Endodermal cell (in vitro differentiated cells): Measurements from ENCODE around the gene ZNF544. TPM values are rescaled to one million over a fixed set of nuclear protein-coding genes. Genes with fewer than 3 reads are reported as not detected.
"Not testable (repeated sequence)": the region's sequence is repeated elsewhere in the genome, so short reads cannot be mapped to it uniquely, and the experiment has no call there.

Experiments
- DNase-seq: peaks from one replicate; pipeline ENCODE4 v3.0.0-alpha.2; 2017
- H3K27ac ChIP-seq: 2 replicates; pipeline ENCODE4 v1.5.1; 2013; ENCODE audit warnings: mild to moderate bottlenecking, low read depth, low read length, moderate library complexity
- H3K27me3 ChIP-seq: 2 replicates; pipeline ENCODE4 v1.6.1; 2013; ENCODE audit warnings: mild to moderate bottlenecking, low read length, moderate library complexity; ENCODE audit not compliant: insufficient read depth, control insufficient read depth, poor library complexity, severe bottlenecking
- H3K36me3 ChIP-seq: 2 replicates; pipeline ENCODE4 v1.7.0; 2013; ENCODE audit warnings: mild to moderate bottlenecking, low read length, moderate library complexity; ENCODE audit not compliant: control insufficient read depth, insufficient read depth
- H3K4me1 ChIP-seq: one replicate; pipeline ENCODE4 v1.7.0; 2013; ENCODE audit warnings: low read length; ENCODE audit not compliant: control insufficient read depth, insufficient read depth
- H3K4me3 ChIP-seq: 2 replicates; pipeline ENCODE4 v1.5.1; 2013; ENCODE audit warnings: mild to moderate bottlenecking, low read length, moderate library complexity
- H3K9ac ChIP-seq: 2 replicates; pipeline ENCODE4 v1.6.1; 2013; ENCODE audit warnings: mild to moderate bottlenecking, low read length, moderate library complexity; ENCODE audit not compliant: poor library complexity, severe bottlenecking; ENCODE audit errors: extremely low read depth
- H3K9me3 ChIP-seq: 2 replicates; pipeline ENCODE4 v1.6.1; 2013; ENCODE audit warnings: mild to moderate bottlenecking, low read length, moderate library complexity; ENCODE audit not compliant: control insufficient read depth
- H3K27ac Mint-ChIP-seq: 2 replicates; pipeline ENCODE4 v1.8.0; 2020; ENCODE audit warnings: mixed read lengths
- H3K27me3 Mint-ChIP-seq: 2 replicates; pipeline ENCODE4 v1.8.0; 2021; ENCODE audit warnings: mild to moderate bottlenecking, mixed read lengths; ENCODE audit not compliant: insufficient read depth
- H3K36me3 Mint-ChIP-seq: 2 replicates; pipeline ENCODE4 v1.8.0; 2020; ENCODE audit warnings: low read depth, mixed read lengths
- H3K4me1 Mint-ChIP-seq: 2 replicates; pipeline ENCODE4 v1.8.0; 2020; ENCODE audit warnings: mixed read lengths
- H3K4me3 Mint-ChIP-seq: 2 replicates; pipeline ENCODE4 v1.8.0; 2020; ENCODE audit warnings: mild to moderate bottlenecking, moderate library complexity, mixed read lengths
- H3K9me3 Mint-ChIP-seq: 2 replicates; pipeline ENCODE4 v1.8.0; 2020; ENCODE audit warnings: mild to moderate bottlenecking, mixed read lengths
- CTCF ChIP-seq: fragments of 200-600 bp; sonication (generic); conservative IDR thresholded peaks from 2 replicates; pipeline ENCODE4 v1.5.0; 2021; ENCODE audit warnings: antibody characterized with exemption, mild to moderate bottlenecking
- WGBS, 2 experiments: methylation state at CpG; one replicate each; pipeline versions ENCODE4 v1.1.5 to v1.1.7; 2013; ENCODE audit warnings: missing lambda C conversion rate in 2 of 2, mixed read lengths in 1 of 2; ENCODE audit not compliant: insufficient coverage in 1 of 2, insufficient read length in 1 of 2; 5-methylcytosine and 5-hydroxymethylcytosine counted together
- total RNA-seq, 2 donors: library from RNA; stranded (reverse); fragmentation: NEBNext Ultra II Directional in 1 of 2; extraction: Animal tissue kit (Norgen Biotek cat#: 25700) in 1 of 2; gene quantifications; 2 replicates in 1 of 2; 3 replicates in 1 of 2; pipeline ENCODE4 v1.2.1, GENCODE V29; 2021

ZNF544 gene
- total RNA-seq, 2 donors from 2014 or later = 65.7 to 80.2 TPM

- 51 to 100% methylated on average over 1 to 12 of the region's 13 CpGs for WGBS, 2 experiments
- H3K4me1 Mint-ChIP-seq, H3K4me3 ChIP-seq, H3K9ac ChIP-seq, H3K27me3 Mint-ChIP-seq, H3K9me3 ChIP-seq, H3K4me3 Mint-ChIP-seq, H3K9me3 Mint-ChIP-seq, H3K4me1 ChIP-seq, H3K27me3 ChIP-seq, H3K27ac ChIP-seq, H3K27ac Mint-ChIP-seq: not testable (repeated sequence)
- TF ChIP-seq CTCF = peak; percentile 77
- H3K36me3 ChIP-seq = peaks cover 76% of the 10 kb centered on the region
- peak; percentile 83 for DNase-seq
- H3K36me3 Mint-ChIP-seq = peaks cover 68% of the 10 kb centered on the region
These were observed 82.0 kb downstream of the ZNF544 start for GRCh38 chr19:58310685-58311084.

- no peaks in the 10 kb centered on the region for H3K4me1 ChIP-seq
- no peak overlapping the region for H3K4me3 Mint-ChIP-seq
- WGBS, 2 experiments = 94 to 95% methylated on average over 6 to 7 of the region's 7 CpGs
- peaks cover 76% of the 10 kb centered on the region for H3K36me3 ChIP-seq
- no peak for DNase-seq
- H3K27ac Mint-ChIP-seq = no peak overlapping the region
- H3K9me3 Mint-ChIP-seq = no peaks in the 10 kb centered on the region
- H3K36me3 Mint-ChIP-seq = peaks cover 68% of the 10 kb centered on the region
- no peak overlapping the region for H3K4me3 ChIP-seq
- H3K4me1 Mint-ChIP-seq = peaks cover under 1% of the 10 kb centered on the region
- H3K27ac ChIP-seq = no peak overlapping the region
- H3K9me3 ChIP-seq = no peaks in the 10 kb centered on the region
- no peaks in the 10 kb centered on the region for H3K27me3 Mint-ChIP-seq
- no peak for TF ChIP-seq CTCF
- H3K9ac ChIP-seq = no peak overlapping the region
- H3K27me3 ChIP-seq = no peaks in the 10 kb centered on the region
These were observed 82.7 kb downstream of the ZNF544 start for GRCh38 chr19:58311345-58311865.

Other genes starting within 250 kb of the ZNF544 start
- gene ZNF606, start 226.1 kb upstream of the ZNF544 start, total RNA-seq = 10 to 100 TPM; 25.8 to 34.7 TPM
- 1 to 10 TPM; 1.5 to 2.2 TPM for gene ZSCAN1, start 194.9 kb upstream of the ZNF544 start, total RNA-seq
- gene ZNF135, start 169.6 kb upstream of the ZNF544 start, total RNA-seq = 10 to 100 TPM in 1 of 2 donors, 1 to 10 TPM in 1; 9.3 to 12.0 TPM
- gene ZSCAN18, start 130.7 kb upstream of the ZNF544 start, total RNA-seq = 100 to 1,000 TPM in 1 of 2 donors, 10 to 100 TPM in 1; 68.2 to 112 TPM
- gene ZNF329, start 78.1 kb upstream of the ZNF544 start, total RNA-seq = 10 to 100 TPM; 16.7 to 24.7 TPM
- gene ZNF274, start 45.9 kb upstream of the ZNF544 start, total RNA-seq = 10 to 100 TPM; 23.2 to 24.9 TPM
- gene ZNF8, start 50.0 kb downstream of the ZNF544 start, total RNA-seq = 10 to 100 TPM; 14.4 to 16.1 TPM
- 10 to 100 TPM; 27.5 to 28.0 TPM for gene ERVK3-1, start 76.5 kb downstream of the ZNF544 start, total RNA-seq
- gene ZSCAN22, start 98.1 kb downstream of the ZNF544 start, total RNA-seq = 1 to 10 TPM; 3.8 TPM
- gene A1BG, start 124.6 kb downstream of the ZNF544 start, total RNA-seq = 10 to 100 TPM; 12.6 to 16.4 TPM
- gene ZNF497, start 133.8 kb downstream of the ZNF544 start, total RNA-seq = 1 to 10 TPM; 5.2 to 5.9 TPM
- gene ZNF837, start 152.1 kb downstream of the ZNF544 start, total RNA-seq = 1 to 10 TPM; 3.1 to 3.8 TPM
- 1,000 to 10,000 TPM in 1 of 2 donors, 100 to 1,000 TPM in 1; 896 to 1,039 TPM for gene RPS5, start 158.4 kb downstream of the ZNF544 start, total RNA-seq
- gene RNF225, start 166.7 kb downstream of the ZNF544 start, total RNA-seq = under 1 TPM; 0.82 to 0.92 TPM
- gene ZNF584, start 179.7 kb downstream of the ZNF544 start, total RNA-seq = 10 to 100 TPM; 10.3 to 14.8 TPM
- 1 to 10 TPM in 1 of 2 donors, under 1 TPM in 1; 0.71 to 1.2 TPM for gene ZNF132, start 211.2 kb downstream of the ZNF544 start, total RNA-seq
- 1 to 10 TPM; 5.4 to 6.0 TPM for gene ZNF324B, start 222.7 kb downstream of the ZNF544 start, total RNA-seq
- 1 to 10 TPM; 7.0 to 8.7 TPM for gene ZNF324, start 238.2 kb downstream of the ZNF544 start, total RNA-seq
- 10 to 100 TPM; 10.4 to 10.7 TPM for gene ZNF446, start 247.4 kb downstream of the ZNF544 start, total RNA-seq